GM12878 (cell line): ENCODE data around the gene NSL1. TPM values are rescaled to one million over a fixed set of nuclear protein-coding genes. Genes with fewer than 3 reads are reported as not detected.

Experiments used
- BHLHE40 ChIP-seq, 2 experiments: fragments of 450-650 bp in 1 of 2; IDR thresholded peaks; 2 replicates each; pipeline ENCODE4 v1.6.1; 2011 to 2017; ENCODE audit warnings: low read depth in 2 of 2, borderline replicate concordance in 1 of 2, improper control_type of control experiment in 1 of 2, low read length in 1 of 2, mild to moderate bottlenecking in 1 of 2
- BMI1 ChIP-seq: fragments of 450-650 bp; IDR thresholded peaks from 2 replicates; pipeline ENCODE4 v1.6.1; 2016; ENCODE audit warnings: mild to moderate bottlenecking, moderate library complexity, borderline replicate concordance
- CREB1 ChIP-seq: IDR thresholded peaks from 2 replicates; pipeline ENCODE4 v1.6.1; 2012; ENCODE audit warnings: low read depth, mild to moderate bottlenecking, inconsistent platforms
- ETV6 ChIP-seq, 2 experiments: fragments of 450-650 bp in 1 of 2; IDR thresholded peaks in 1 of 2; conservative IDR thresholded peaks in 1 of 2; 2 replicates each; pipeline ENCODE4 v1.6.1; 2014; ENCODE audit warnings: antibody characterized with exemption in 1 of 2, borderline replicate concordance in 1 of 2, low read depth in 1 of 2, mild to moderate bottlenecking in 1 of 2, moderate library complexity in 1 of 2
- KAT2A ChIP-seq: conservative IDR thresholded peaks from 2 replicates; pipeline ENCODE4 v1.6.1; 2011; ENCODE audit warnings: low read depth, low read length; ENCODE audit not compliant: control insufficient read depth
- MTA2 ChIP-seq: fragments of 450-650 bp; IDR thresholded peaks from 2 replicates; pipeline ENCODE4 v1.6.1; 2016; ENCODE audit warnings: low read depth, mild to moderate bottlenecking, moderate library complexity
- NFYA ChIP-seq: IDR thresholded peaks from 2 replicates; pipeline ENCODE4 v1.6.1; 2011; ENCODE audit warnings: low read depth, mild to moderate bottlenecking, low read length, improper control_type of control experiment, borderline replicate concordance
- PAX5 ChIP-seq: IDR thresholded peaks from 2 replicates; pipeline ENCODE4 v1.6.1; 2011; ENCODE audit warnings: low read depth, low read length, borderline replicate concordance
- POLR2AphosphoS2 ChIP-seq: IDR thresholded peaks from 2 replicates; pipeline ENCODE4 v1.6.1; 2011; ENCODE audit warnings: low read depth, mild to moderate bottlenecking, low read length, improper control_type of control experiment, moderate library complexity
- POU2F2 ChIP-seq: IDR thresholded peaks from 3 replicates; pipeline ENCODE4 v1.6.1; 2011; ENCODE audit warnings: low read depth, mild to moderate bottlenecking, low read length, borderline replicate concordance
- RBBP5 ChIP-seq: fragments of 200-600 bp; sonication (generic); conservative IDR thresholded peaks from 2 replicates; pipeline ENCODE4 v1.6.1; 2016
- RUNX3 ChIP-seq: IDR thresholded peaks from 2 replicates; pipeline ENCODE4 v1.6.1; 2012; ENCODE audit warnings: low read length, inconsistent platforms
- SMAD1 ChIP-seq: fragments of 450-650 bp; IDR thresholded peaks from 2 replicates; pipeline ENCODE4 v1.6.1; 2018; ENCODE audit warnings: mild to moderate bottlenecking, low read depth; ENCODE audit not compliant: partially characterized antibody
- SPI1 ChIP-seq: IDR thresholded peaks from 2 replicates; pipeline ENCODE4 v1.6.1; 2011; ENCODE audit warnings: low read depth, mild to moderate bottlenecking, low read length, moderate library complexity, borderline replicate concordance; ENCODE audit not compliant: insufficient read depth
- STAT1 ChIP-seq: fragments of 450-650 bp; conservative IDR thresholded peaks from 2 replicates; pipeline ENCODE4 v1.6.1; 2014; ENCODE audit warnings: antibody characterized with exemption, mild to moderate bottlenecking
- TCF7 ChIP-seq: IDR thresholded peaks from 2 replicates; pipeline ENCODE4 v1.6.1; 2014; ENCODE audit warnings: antibody characterized with exemption, borderline replicate concordance
- polyA plus RNA-seq, 11 experiments: library from polyadenylated mRNA; depleted of rRNA in 4 of 11; unstranded in 6 of 11; stranded (reverse) in 5 of 11; fragments of >200 nt; fragmentation: Nextera tagmentation in 4 of 11; fragmentation: Illumina TruSeq in 1 of 11; extraction: Ambion mirVana in 4 of 11; extraction: Trizol in 1 of 11; gene quantifications; 1 replicate in 1 of 11; 2 replicates in 10 of 11; pipeline versions ENCODE4 v1.2.1 to v1.2.3, GENCODE V29; 2011 to 2016; ENCODE audit warnings: inconsistent platforms in 2 of 11, missing spikeins in 2 of 11, low read depth in 1 of 11
- total RNA-seq, 4 experiments: library from RNA; depleted of rRNA in 3 of 4; stranded (reverse); fragments of >200 nt in 3 of 4; fragmentation: Illumina TruSeq in 1 of 4; extraction: Trizol in 1 of 4; gene quantifications; 2 replicates each; pipeline versions ENCODE4 v1.2.1 to v1.2.3, GENCODE V29; 2013 to 2021
- TF ChIP-seq, protein P1 (sequence below): fragments of 450-650 bp; IDR thresholded peaks from 2 replicates; pipeline ENCODE4 v1.6.1; 2017; ENCODE audit warnings: mild to moderate bottlenecking, low read depth, inconsistent platforms; ENCODE audit not compliant: poor library complexity, severe bottlenecking
- TF ChIP-seq, protein P2 (sequence below): fragments of 450-650 bp; IDR thresholded peaks from 2 replicates; pipeline ENCODE4 v1.6.1; 2017; ENCODE audit warnings: mild to moderate bottlenecking, moderate library complexity
- TF ChIP-seq, protein P3 (sequence below): fragments of 450-650 bp; IDR thresholded peaks from 2 replicates; pipeline ENCODE4 v1.6.1; 2017; ENCODE audit warnings: low read depth, mild to moderate bottlenecking, moderate library complexity
- TF ChIP-seq, protein P4 (sequence below): IDR thresholded peaks from 2 replicates; pipeline ENCODE4 v1.6.1; 2011; ENCODE audit warnings: borderline replicate concordance, low read depth, mild to moderate bottlenecking, moderate library complexity, low read length; ENCODE audit not compliant: insufficient read depth, poor library complexity, severe bottlenecking

The NSL1 gene
- total and polyA plus RNA-seq, 10 of the 15 experiments (the other 5 are each of a cell fraction or from before 2014, with no cell fraction given), result 36.7 to 74.2 (median 46.4) TPM

DNA sequence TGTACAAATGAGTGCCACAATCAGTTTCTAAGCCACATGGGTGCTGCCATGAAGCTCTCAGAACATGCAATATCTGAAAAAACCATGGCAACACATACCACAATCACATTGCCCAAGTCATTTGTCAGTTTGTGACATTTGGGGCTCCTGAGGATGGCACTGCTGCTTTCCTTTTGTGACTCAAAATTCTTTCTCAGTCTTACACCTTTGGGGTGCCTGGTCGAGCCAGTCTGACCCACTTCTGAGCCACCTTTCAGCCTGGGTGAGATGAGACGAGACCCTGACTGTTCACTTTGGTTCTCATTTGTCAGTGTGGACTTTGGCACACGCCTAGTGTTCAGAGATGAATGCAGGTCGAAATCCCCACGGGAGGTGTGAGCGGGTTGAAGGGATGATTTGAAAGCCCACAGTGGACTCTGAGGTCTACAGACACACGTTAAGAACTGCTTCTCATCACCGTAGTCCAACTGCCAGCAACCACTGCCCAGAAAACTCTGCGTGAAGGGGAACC, 100.0 kb downstream of the NSL1 start (continued):
- TF ChIP-seq POU2F2, result 0 out of 3 replicates have a peak, but pooled peaks have one; percentile 16
- TF ChIP-seq MTA2, result peak; percentile 71
- TF ChIP-seq KAT2A, result no peak
- TF ChIP-seq, protein P1, sequence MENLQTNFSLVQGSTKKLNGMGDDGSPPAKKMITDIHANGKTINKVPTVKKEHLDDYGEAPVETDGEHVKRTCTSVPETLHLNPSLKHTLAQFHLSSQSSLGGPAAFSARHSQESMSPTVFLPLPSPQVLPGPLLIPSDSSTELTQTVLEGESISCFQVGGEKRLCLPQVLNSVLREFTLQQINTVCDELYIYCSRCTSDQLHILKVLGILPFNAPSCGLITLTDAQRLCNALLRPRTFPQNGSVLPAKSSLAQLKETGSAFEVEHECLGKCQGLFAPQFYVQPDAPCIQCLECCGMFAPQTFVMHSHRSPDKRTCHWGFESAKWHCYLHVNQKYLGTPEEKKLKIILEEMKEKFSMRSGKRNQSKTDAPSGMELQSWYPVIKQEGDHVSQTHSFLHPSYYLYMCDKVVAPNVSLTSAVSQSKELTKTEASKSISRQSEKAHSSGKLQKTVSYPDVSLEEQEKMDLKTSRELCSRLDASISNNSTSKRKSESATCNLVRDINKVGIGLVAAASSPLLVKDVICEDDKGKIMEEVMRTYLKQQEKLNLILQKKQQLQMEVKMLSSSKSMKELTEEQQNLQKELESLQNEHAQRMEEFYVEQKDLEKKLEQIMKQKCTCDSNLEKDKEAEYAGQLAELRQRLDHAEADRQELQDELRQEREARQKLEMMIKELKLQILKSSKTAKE, result peak; percentile 93
- TF ChIP-seq CREB1, result no peak
- TF ChIP-seq ETV6 (conservative IDR thresholded peaks at IDR 0.05 in 1 of 2, IDR thresholded peaks at IDR 0.05 in 1 of 2; ENCODE audit: borderline replicate concordance in 1 of 2, low read depth in 1 of 2), result 0 out of 4 replicates have a peak, but pooled peaks of 1 of the 2 experiments have one; percentile 19
- no peak for TF ChIP-seq NFYA
- TF ChIP-seq TCF7, result no peak
- TF ChIP-seq SPI1, result no peak
- TF ChIP-seq, protein P2, sequence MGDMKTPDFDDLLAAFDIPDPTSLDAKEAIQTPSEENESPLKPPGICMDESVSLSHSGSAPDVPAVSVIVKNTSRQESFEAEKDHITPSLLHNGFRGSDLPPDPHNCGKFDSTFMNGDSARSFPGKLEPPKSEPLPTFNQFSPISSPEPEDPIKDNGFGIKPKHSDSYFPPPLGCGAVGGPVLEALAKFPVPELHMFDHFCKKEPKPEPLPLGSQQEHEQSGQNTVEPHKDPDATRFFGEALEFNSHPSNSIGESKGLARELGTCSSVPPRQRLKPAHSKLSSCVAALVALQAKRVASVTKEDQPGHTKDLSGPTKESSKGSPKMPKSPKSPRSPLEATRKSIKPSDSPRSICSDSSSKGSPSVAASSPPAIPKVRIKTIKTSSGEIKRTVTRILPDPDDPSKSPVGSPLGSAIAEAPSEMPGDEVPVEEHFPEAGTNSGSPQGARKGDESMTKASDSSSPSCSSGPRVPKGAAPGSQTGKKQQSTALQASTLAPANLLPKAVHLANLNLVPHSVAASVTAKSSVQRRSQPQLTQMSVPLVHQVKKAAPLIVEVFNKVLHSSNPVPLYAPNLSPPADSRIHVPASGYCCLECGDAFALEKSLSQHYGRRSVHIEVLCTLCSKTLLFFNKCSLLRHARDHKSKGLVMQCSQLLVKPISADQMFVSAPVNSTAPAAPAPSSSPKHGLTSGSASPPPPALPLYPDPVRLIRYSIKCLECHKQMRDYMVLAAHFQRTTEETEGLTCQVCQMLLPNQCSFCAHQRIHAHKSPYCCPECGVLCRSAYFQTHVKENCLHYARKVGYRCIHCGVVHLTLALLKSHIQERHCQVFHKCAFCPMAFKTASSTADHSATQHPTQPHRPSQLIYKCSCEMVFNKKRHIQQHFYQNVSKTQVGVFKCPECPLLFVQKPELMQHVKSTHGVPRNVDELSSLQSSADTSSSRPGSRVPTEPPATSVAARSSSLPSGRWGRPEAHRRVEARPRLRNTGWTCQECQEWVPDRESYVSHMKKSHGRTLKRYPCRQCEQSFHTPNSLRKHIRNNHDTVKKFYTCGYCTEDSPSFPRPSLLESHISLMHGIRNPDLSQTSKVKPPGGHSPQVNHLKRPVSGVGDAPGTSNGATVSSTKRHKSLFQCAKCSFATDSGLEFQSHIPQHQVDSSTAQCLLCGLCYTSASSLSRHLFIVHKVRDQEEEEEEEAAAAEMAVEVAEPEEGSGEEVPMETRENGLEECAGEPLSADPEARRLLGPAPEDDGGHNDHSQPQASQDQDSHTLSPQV, result no peak
- no peak for TF ChIP-seq STAT1
- peak; percentile 32; the same call in 1 of the 2 replicates for TF ChIP-seq PAX5
- TF ChIP-seq, protein P3, sequence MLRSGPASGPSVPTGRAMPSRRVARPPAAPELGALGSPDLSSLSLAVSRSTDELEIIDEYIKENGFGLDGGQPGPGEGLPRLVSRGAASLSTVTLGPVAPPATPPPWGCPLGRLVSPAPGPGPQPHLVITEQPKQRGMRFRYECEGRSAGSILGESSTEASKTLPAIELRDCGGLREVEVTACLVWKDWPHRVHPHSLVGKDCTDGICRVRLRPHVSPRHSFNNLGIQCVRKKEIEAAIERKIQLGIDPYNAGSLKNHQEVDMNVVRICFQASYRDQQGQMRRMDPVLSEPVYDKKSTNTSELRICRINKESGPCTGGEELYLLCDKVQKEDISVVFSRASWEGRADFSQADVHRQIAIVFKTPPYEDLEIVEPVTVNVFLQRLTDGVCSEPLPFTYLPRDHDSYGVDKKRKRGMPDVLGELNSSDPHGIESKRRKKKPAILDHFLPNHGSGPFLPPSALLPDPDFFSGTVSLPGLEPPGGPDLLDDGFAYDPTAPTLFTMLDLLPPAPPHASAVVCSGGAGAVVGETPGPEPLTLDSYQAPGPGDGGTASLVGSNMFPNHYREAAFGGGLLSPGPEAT, result peak; percentile 14; the same call in 1 of the 2 replicates
- TF ChIP-seq POLR2AphosphoS2, result no peak
- TF ChIP-seq SMAD1, result no peak
- TF ChIP-seq BHLHE40 (IDR thresholded peaks at IDR 0.05; ENCODE audit: borderline replicate concordance in 1 of 2, low read depth in 2 of 2, low read length in 1 of 2), result peak; percentile 30 to 70; a peak in 2 of 4 replicates
- TF ChIP-seq RBBP5, result no peak
- 0 out of 2 replicates have a peak, but pooled peaks have one; percentile 37 for TF ChIP-seq BMI1
- peak; percentile 34; the same call in 1 of the 2 replicates for TF ChIP-seq RUNX3
- TF ChIP-seq, protein P4, sequence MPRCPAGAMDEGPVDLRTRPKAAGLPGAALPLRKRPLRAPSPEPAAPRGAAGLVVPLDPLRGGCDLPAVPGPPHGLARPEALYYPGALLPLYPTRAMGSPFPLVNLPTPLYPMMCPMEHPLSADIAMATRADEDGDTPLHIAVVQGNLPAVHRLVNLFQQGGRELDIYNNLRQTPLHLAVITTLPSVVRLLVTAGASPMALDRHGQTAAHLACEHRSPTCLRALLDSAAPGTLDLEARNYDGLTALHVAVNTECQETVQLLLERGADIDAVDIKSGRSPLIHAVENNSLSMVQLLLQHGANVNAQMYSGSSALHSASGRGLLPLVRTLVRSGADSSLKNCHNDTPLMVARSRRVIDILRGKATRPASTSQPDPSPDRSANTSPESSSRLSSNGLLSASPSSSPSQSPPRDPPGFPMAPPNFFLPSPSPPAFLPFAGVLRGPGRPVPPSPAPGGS, result peak; percentile 75
